GM19035 (cell line): ENCODE data around the gene SIK2.
A peak's percentile ranks its signal among the peaks of the same experiment; 100 is the strongest.
"Not testable (repeated sequence)": the region's sequence is repeated elsewhere in the genome, so short reads cannot be mapped to it uniquely, and the experiment has no call there.

Experiments used
- ATAC-seq: cut with Tn5 transposase; IDR thresholded peaks from one replicate; pipeline ENCODE4 v1.9.1; 2021; ENCODE audit not compliant: unreplicated experiment

SIK2 gene

GRCh38 chr11:111696556-111696955 lies 94.3 kb downstream of the SIK2 start:
- ATAC-seq: no peak

- no peak for ATAC-seq
These were observed 95.7 kb downstream of the SIK2 start for GRCh38 chr11:111697933-111698371.

GRCh38 chr11:111698852-111699559 lies 96.8 kb downstream of the SIK2 start:
- ATAC-seq: no peak

- no peak for ATAC-seq
These were observed 97.4 kb downstream of the SIK2 start for GRCh38 chr11:111699579-111700156.

- no peak for ATAC-seq
These were observed 97.9 kb downstream of the SIK2 start for GRCh38 chr11:111700162-111700561.

GRCh38 chr11:111702623-111703022 lies 100.4 kb downstream of the SIK2 start:
- ATAC-seq: no peak

- ATAC-seq: no peak
These were observed 101.3 kb downstream of the SIK2 start for GRCh38 chr11:111703576-111703975.

- ATAC-seq: no peak
These were observed 104.9 kb downstream of the SIK2 start for GRCh38 chr11:111707039-111707690.

GRCh38 chr11:111707691-111708067 lies 105.4 kb downstream of the SIK2 start:
- no peak for ATAC-seq

- peak; percentile 49 for ATAC-seq
These were observed 112.3 kb downstream of the SIK2 start for GRCh38 chr11:111714522-111714921.

- no peak for ATAC-seq
These were observed 113.0 kb downstream of the SIK2 start for GRCh38 chr11:111715142-111715816.

GRCh38 chr11:111717660-111718059 lies 115.4 kb downstream of the SIK2 start:
- ATAC-seq: not testable (repeated sequence)

- no peak for ATAC-seq
These were observed 116.2 kb downstream of the SIK2 start for GRCh38 chr11:111718436-111718835.

- no peak for ATAC-seq
These were observed 116.6 kb downstream of the SIK2 start for GRCh38 chr11:111718859-111719258.

- ATAC-seq: no peak
These were observed 117.1 kb downstream of the SIK2 start for GRCh38 chr11:111719379-111719778.

- no peak for ATAC-seq
These were observed 118.7 kb downstream of the SIK2 start for GRCh38 chr11:111720801-111721494.

- ATAC-seq: no peak
These were observed 120.3 kb downstream of the SIK2 start for GRCh38 chr11:111722501-111722900.

GRCh38 chr11:111723595-111723994 lies 121.3 kb downstream of the SIK2 start:
- ATAC-seq: no peak

- no peak for ATAC-seq
These were observed 122.4 kb downstream of the SIK2 start for GRCh38 chr11:111724615-111725129.

GRCh38 chr11:111725621-111726020 lies 123.4 kb downstream of the SIK2 start:
- no peak for ATAC-seq

- ATAC-seq: no peak
These were observed 124.1 kb downstream of the SIK2 start for GRCh38 chr11:111726301-111726713.
